Colonic mucosa (tissue), 4 donors: ENCODE results near the gene ADCY10. TPM values are rescaled to one million over a fixed set of nuclear protein-coding genes. Genes with fewer than 3 reads are reported as not detected.
"Not testable (repeated sequence)": the region's sequence is repeated elsewhere in the genome, so short reads cannot be mapped to it uniquely, and the experiment has no call there.

Experiments
- DNase-seq: peaks from one replicate; pipeline ENCODE4 v3.0.0-alpha.2; 2020
- H3K27ac ChIP-seq: fragments of 200-600 bp; one replicate; pipeline ENCODE4 v1.8.0; 2021
- H3K27me3 ChIP-seq: fragments of 200-600 bp; one replicate; pipeline ENCODE4 v1.8.0; 2021
- H3K36me3 ChIP-seq: fragments of 200-600 bp; one replicate; pipeline ENCODE4 v1.8.0; 2021
- H3K4me1 ChIP-seq: fragments of 200-600 bp; one replicate; pipeline ENCODE4 v1.8.0; 2021; ENCODE audit warnings: mild to moderate bottlenecking
- H3K4me3 ChIP-seq: fragments of 200-600 bp; one replicate; pipeline ENCODE4 v1.8.0; 2021
- H3K9ac ChIP-seq, 2 donors: one replicate each; pipeline ENCODE4 v1.7.0; 2013; ENCODE audit warnings: control low read depth in 2 of 2, low read depth in 2 of 2, low read length in 2 of 2
- H3K9me3 ChIP-seq: fragments of 200-600 bp; one replicate; pipeline ENCODE4 v1.8.0; 2021
- intact Hi-C: fragments of 100-400 bp; cut with DNase I; formaldehyde crosslinking; loops from one replicate; pipeline ENCODE4 v1.14.1; 2022
- total RNA-seq, 2 donors: library from RNA; stranded (reverse); fragmentation: NEBNext Ultra II Directional in 1 of 2; extraction: Animal tissue kit (Norgen Biotek cat#: 25700) in 1 of 2; gene quantifications; one replicate each; pipeline ENCODE4 v1.2.1, GENCODE V29; 2021
- TF ChIP-seq, protein P1 (sequence below): fragments of 200-600 bp; IDR thresholded peaks from one replicate; pipeline ENCODE4 v1.8.0; 2022; ENCODE audit warnings: antibody characterized with exemption, mild to moderate bottlenecking
- donor health status: healthy.
- donor health status: DM: no; HTN: no; CAD: no.
- donor health status: DM: no; HTN: no; CAD: no.

ADCY10 gene
- total RNA-seq, 2 donors from 2014 or later: 0.64 to 1.6 TPM

DNA sequence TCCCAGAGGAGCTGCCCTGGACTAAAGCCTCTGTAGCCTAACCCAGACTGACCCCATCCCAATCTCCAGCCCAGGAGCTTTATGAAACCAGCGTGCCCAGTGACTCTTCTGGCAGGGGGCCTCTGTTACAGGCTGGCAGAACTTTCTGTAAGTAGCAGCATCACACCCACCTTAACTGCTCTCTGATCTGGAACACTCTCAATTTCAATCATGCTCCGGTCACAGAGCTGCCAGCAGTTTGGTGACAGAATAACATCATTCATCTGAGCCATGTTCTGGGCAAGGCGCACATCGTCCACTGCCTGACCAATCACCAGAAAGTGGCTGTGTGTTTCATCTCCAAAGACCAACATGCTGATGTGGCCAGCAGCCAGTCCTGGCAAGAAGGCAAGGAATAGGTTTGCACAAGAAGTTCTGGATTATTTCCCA, 14.7 kb downstream of the ADCY10 start:
- Histone ChIP-seq H3K36me3 (no peaks in the 10 kb centered on the region), H3K27ac (no peak overlapping the region), H3K9me3 (no peaks in the 10 kb centered on the region), H3K4me3 (no peak overlapping the region), H3K27me3 (no peaks in the 10 kb centered on the region), H3K4me1 (no peaks in the 10 kb centered on the region), H3K9ac (no peak overlapping the region)
- TF ChIP-seq, protein P1, sequence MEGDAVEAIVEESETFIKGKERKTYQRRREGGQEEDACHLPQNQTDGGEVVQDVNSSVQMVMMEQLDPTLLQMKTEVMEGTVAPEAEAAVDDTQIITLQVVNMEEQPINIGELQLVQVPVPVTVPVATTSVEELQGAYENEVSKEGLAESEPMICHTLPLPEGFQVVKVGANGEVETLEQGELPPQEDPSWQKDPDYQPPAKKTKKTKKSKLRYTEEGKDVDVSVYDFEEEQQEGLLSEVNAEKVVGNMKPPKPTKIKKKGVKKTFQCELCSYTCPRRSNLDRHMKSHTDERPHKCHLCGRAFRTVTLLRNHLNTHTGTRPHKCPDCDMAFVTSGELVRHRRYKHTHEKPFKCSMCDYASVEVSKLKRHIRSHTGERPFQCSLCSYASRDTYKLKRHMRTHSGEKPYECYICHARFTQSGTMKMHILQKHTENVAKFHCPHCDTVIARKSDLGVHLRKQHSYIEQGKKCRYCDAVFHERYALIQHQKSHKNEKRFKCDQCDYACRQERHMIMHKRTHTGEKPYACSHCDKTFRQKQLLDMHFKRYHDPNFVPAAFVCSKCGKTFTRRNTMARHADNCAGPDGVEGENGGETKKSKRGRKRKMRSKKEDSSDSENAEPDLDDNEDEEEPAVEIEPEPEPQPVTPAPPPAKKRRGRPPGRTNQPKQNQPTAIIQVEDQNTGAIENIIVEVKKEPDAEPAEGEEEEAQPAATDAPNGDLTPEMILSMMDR: no peak
- no peak for DNase-seq
- intact Hi-C loops: no loop called here

DNA sequence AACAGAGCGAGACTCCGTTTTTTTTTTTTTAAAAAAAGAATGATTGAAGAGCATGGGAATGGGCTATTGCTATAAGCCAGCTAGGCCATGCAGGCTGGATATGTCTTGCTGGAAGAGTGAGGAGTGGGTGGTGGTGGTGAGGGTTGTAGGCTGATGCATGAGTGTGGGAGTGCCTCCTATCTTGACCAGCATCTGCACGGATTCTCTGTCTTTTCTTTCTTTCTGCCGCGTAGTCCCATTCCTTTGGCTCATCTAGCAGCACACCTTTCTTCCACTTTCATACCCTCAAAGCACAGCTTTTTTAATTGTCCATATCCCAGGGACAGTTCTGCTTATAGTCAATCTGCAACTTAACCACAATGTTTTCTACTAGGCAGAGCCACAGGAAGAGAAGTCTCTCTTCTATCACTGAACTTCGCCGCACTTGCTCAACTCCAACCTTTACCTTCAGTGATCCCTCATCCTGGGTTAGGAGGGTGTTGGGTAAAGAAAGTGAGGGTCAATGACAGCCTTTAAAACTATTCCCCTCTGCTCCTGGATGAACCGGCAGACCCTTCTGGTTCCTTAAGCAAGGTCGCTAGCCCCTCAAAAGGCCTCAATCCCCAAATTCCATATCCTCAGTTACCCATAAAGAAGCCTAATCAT, 15.2 kb downstream of the ADCY10 start:
- TF ChIP-seq, protein P1: no peak
- Histone ChIP-seq H3K4me1 (no peaks in the 10 kb centered on the region), H3K27me3 (no peaks in the 10 kb centered on the region), H3K4me3 (no peak overlapping the region), H3K9me3 (no peaks in the 10 kb centered on the region), H3K36me3 (no peaks in the 10 kb centered on the region), H3K27ac (no peak overlapping the region), H3K9ac (no peak overlapping the region)
- no peak for DNase-seq
- intact Hi-C loops: no loop called here

DNA sequence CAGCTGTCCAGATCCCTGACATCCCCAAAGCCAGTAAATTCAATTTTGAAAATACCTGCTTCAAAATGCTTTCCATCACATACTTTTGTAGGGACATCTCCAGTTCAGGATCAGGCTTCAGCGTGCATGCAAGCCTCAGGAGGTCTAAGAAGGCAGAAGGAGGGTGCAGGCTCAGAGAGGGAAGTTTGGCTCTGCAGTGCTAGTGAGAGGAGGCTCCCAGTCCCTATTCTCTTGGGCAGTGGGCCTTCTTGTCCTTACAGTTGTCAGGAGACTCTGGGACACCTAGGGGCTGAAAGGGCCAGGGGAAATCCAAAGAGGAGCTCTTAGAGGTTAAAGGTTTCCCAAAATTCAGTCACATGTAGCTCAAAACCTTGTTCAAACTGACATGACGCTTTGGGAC, 20.1 kb downstream of the ADCY10 start:
- H3K27ac ChIP-seq: no peak overlapping the region
- no peaks in the 10 kb centered on the region for H3K4me1 ChIP-seq
- H3K4me3 ChIP-seq: no peak overlapping the region
- no peak for DNase-seq
- H3K9ac ChIP-seq: no peak overlapping the region
- intact Hi-C loops: no loop called here
- H3K27me3 ChIP-seq: no peaks in the 10 kb centered on the region
- no peaks in the 10 kb centered on the region for H3K9me3 ChIP-seq
- H3K36me3 ChIP-seq: no peaks in the 10 kb centered on the region
- TF ChIP-seq, protein P1: no peak

DNA sequence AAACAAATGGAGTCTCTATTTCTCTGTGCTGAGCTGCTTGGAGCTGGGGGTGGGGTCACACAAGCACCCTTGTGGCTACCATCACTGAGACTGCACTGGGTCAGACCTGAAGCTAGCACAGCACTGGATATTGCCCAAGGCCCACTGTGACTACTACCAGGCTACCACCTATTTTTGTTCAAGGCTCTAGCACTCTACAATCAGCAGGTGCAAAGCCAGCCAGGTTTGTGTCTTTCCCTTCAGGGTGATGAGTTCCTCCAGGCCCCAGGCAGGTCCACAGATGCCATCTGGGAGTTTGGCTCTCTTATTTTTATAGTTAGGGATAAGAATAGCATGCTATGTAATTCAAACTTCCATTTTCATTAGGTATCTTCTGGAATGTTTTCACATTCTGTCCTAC, 23.5 kb downstream of the ADCY10 start:
- TF ChIP-seq, protein P1: no peak

DNA sequence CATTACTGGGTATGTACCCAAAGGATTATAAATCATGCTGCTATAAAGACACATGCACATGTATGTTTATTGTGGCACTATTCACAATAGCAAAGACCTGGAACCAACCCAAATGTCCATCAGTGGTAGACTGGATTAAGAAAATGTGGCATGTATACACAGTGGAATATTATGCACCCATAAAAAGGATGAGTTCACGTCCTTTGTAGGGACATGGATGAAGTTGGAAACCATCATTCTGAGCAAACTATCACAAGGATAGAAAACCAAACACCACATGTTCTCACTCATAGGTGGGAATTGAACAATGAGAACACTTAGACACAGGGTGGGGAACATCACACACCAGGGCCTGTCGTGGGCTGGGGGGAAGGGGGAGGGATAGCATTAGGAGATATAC, 26.7 kb downstream of the ADCY10 start:
- not testable (repeated sequence) for H3K36me3 ChIP-seq, H3K4me1 ChIP-seq, H3K9ac ChIP-seq

More for the DNA sequence above, 23.5 kb downstream of the ADCY10 start:
- H3K4me3 ChIP-seq: no peak overlapping the region
- no peak overlapping the region for H3K9ac ChIP-seq
- H3K4me1 ChIP-seq: no peaks in the 10 kb centered on the region
- no peaks in the 10 kb centered on the region for H3K9me3 ChIP-seq
- no peak for DNase-seq
- no peak overlapping the region for H3K27ac ChIP-seq
- intact Hi-C loops: no loop called here
- no peaks in the 10 kb centered on the region for H3K27me3 ChIP-seq
- no peaks in the 10 kb centered on the region for H3K36me3 ChIP-seq

DNA sequence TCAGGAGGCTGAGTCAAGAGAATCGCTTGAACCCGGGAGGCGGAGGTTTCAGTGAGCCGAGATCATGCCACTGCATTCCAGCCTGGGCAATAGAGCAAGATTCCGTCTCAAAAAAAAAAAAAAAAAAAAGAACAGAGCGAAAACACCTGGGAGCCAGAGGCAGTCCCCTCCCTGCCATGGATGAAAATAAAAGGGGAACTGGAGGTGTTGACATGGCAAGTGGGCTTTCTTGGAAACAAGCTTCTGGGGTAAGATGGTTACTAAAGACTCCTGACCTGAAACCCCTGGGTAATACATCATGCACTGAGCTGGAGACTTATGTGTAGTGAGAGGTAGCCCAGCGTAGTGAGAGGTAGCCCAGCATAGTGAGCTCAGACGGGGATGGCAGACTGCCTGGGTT, 31.6 kb downstream of the ADCY10 start:
- Histone ChIP-seq H3K9me3 (no peaks in the 10 kb centered on the region), H3K9ac (no peak overlapping the region), H3K36me3 (no peaks in the 10 kb centered on the region), H3K27ac (no peak overlapping the region), H3K4me1 (no peaks in the 10 kb centered on the region), H3K27me3 (no peaks in the 10 kb centered on the region), H3K4me3 (no peak overlapping the region)
- no peak for DNase-seq
- TF ChIP-seq, protein P1: no peak
- intact Hi-C loops: no loop called here

More for the DNA sequence above, 26.7 kb downstream of the ADCY10 start:
- intact Hi-C loops, H3K4me3 ChIP-seq, DNase-seq, H3K9me3 ChIP-seq, H3K27me3 ChIP-seq, H3K27ac ChIP-seq: not testable (repeated sequence)
